Esophagus muscularis mucosa (tissue), 3 donors: ENCODE data around the gene HSPG2.

Source experiments
- CTCF ChIP-seq, 3 experiments: fragments of 200-600 bp in 2 of 3; fragments of 450-650 bp in 1 of 3; sonication (generic) in 2 of 3; IDR thresholded peaks; one replicate each; pipeline ENCODE4 v1.5.1; 2017 to 2019; ENCODE audit warnings: antibody characterized with exemption in 3 of 3, mild to moderate bottlenecking in 2 of 3, moderate library complexity in 1 of 3
- POLR2A ChIP-seq: fragments of 450-650 bp; IDR thresholded peaks from one replicate; pipeline ENCODE4 v1.6.1; 2017; ENCODE audit warnings: antibody characterized with exemption, moderate library complexity, mild to moderate bottlenecking, low read depth
- POLR2AphosphoS5 ChIP-seq, 2 donors: sonication (generic); formaldehyde crosslinking; IDR thresholded peaks; one replicate each; pipeline ENCODE4 v1.6.1; 2017; ENCODE audit warnings: antibody characterized with exemption in 2 of 2

GRCh38 chr1:21838359-21839157, 98.6 kb downstream of the HSPG2 start:
- TF ChIP-seq CTCF (IDR thresholded peaks at IDR 0.05) (no peak), POLR2AphosphoS5 (IDR thresholded peaks at IDR 0.05) (peak in 1 of 2 donors; percentile 23), POLR2A (no peak)
